ENCODE results near the gene SUSD4. TPM values are rescaled to one million over a fixed set of nuclear protein-coding genes. Genes with fewer than 3 reads are reported as not detected.

SUSD4 gene
- total RNA-seq, 1 experiment from 2014 or later, result 2.3 TPM

DNA sequence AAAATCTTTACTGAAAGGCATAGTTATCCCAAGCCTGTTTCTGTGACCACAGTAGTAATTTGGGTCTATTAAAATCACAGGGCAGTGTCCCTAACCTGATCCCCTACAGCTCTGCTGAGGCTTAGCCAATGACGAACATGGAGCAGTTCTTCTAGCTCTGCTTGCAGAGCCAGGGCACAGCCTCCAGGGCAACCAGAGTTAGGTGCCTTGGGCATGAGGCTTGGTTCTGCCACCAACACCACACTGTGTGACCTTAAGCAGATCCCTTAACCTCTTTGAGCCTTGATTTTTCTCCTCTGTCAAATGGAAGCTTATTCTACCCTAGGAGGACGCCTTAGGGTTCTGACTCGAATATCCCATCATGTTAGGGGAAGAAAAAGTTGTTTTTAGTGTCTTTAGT lies 134.2 kb downstream of the SUSD4 start:
- Mint-ChIP-seq H3K27me3 (ENCODE audit: insufficient read depth, unreplicated experiment) (no peaks in the 10 kb centered on the region), H3K9me3 (ENCODE audit: unreplicated experiment) (no peaks in the 10 kb centered on the region), H3K27ac (ENCODE audit: low read depth, unreplicated experiment) (peak overlapping the region; percentile 5), H3K4me1 (ENCODE audit: insufficient read depth, unreplicated experiment) (peaks cover 41% of the 10 kb centered on the region), H3K36me3 (ENCODE audit: insufficient read depth, unreplicated experiment) (no peaks in the 10 kb centered on the region), H3K4me3 (ENCODE audit: unreplicated experiment) (no peak overlapping the region)
- TF ChIP-seq, protein P1, sequence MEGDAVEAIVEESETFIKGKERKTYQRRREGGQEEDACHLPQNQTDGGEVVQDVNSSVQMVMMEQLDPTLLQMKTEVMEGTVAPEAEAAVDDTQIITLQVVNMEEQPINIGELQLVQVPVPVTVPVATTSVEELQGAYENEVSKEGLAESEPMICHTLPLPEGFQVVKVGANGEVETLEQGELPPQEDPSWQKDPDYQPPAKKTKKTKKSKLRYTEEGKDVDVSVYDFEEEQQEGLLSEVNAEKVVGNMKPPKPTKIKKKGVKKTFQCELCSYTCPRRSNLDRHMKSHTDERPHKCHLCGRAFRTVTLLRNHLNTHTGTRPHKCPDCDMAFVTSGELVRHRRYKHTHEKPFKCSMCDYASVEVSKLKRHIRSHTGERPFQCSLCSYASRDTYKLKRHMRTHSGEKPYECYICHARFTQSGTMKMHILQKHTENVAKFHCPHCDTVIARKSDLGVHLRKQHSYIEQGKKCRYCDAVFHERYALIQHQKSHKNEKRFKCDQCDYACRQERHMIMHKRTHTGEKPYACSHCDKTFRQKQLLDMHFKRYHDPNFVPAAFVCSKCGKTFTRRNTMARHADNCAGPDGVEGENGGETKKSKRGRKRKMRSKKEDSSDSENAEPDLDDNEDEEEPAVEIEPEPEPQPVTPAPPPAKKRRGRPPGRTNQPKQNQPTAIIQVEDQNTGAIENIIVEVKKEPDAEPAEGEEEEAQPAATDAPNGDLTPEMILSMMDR (IDR thresholded peaks at IDR 0.05; ENCODE audit: unreplicated experiment), result no peak
- intact Hi-C loops (cut with micrococcal nuclease), result no loop called here
- no peak for DNase-seq (ENCODE audit: unreplicated experiment)
- BruUV-seq (replicated peaks), result no TSS peak
- ChIA-PET CTCF (interaction anchor here (1.0 to 1.1 kb wide), 3 partner anchors 24 to 96 kb away, joined by 3 to 5 read pairs (median 4); no protein-coding TSS in a partner anchor), POLR2A (interaction anchor here (0.7 to 1.2 kb wide), 2 partner anchors 21 to 618 kb away, joined by 3 to 4 read pairs; no protein-coding TSS in a partner anchor)

DNA sequence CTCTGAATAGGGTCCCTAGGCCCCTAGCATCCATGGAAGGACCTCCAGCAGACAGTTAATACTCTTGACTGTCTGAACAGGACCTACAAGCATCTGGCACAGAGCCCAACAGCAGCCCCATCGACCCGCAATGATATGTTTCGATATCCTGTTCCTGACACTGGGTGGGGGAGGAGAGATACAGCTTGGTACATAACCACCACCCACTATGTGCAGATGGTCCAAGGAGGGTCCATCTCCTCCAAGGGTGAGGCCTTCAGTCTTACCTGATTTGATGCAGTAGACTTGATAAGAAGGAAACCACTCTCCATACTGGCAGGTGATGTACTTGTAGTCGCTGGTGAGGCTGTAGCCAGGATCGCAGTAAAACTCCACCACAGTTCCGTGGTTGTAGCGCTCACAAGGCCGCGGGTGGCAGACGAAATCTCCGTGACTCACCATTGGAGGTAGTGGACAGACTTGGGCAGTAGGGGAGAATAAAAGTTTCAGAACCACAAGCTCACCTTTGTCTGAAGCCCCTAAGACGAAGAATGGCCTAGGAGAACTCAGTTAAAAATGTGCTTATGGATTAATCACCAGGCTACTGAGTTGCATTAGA lies 134.9 kb downstream of the SUSD4 start:
- Mint-ChIP-seq H3K4me3 (ENCODE audit: unreplicated experiment) (no peak overlapping the region), H3K27me3 (ENCODE audit: insufficient read depth, unreplicated experiment) (no peaks in the 10 kb centered on the region), H3K9me3 (ENCODE audit: unreplicated experiment) (no peaks in the 10 kb centered on the region), H3K36me3 (ENCODE audit: insufficient read depth, unreplicated experiment) (no peaks in the 10 kb centered on the region), H3K4me1 (ENCODE audit: insufficient read depth, unreplicated experiment) (peaks cover 34% of the 10 kb centered on the region), H3K27ac (ENCODE audit: low read depth, unreplicated experiment) (no peak overlapping the region)
- no TSS peak for BruUV-seq (replicated peaks)
- TF ChIP-seq, protein P1 (IDR thresholded peaks at IDR 0.05; ENCODE audit: unreplicated experiment), result no peak
- intact Hi-C loops (cut with micrococcal nuclease), result no loop called here
- no peak for DNase-seq (ENCODE audit: unreplicated experiment)
- CTCF ChIA-PET, result interaction anchor here (1.0 to 1.2 kb wide), 4 partner anchors 25 to 105 kb away, joined by 3 to 5 read pairs (median 4); no protein-coding TSS in a partner anchor
- POLR2A ChIA-PET, result no interaction called here

DNA sequence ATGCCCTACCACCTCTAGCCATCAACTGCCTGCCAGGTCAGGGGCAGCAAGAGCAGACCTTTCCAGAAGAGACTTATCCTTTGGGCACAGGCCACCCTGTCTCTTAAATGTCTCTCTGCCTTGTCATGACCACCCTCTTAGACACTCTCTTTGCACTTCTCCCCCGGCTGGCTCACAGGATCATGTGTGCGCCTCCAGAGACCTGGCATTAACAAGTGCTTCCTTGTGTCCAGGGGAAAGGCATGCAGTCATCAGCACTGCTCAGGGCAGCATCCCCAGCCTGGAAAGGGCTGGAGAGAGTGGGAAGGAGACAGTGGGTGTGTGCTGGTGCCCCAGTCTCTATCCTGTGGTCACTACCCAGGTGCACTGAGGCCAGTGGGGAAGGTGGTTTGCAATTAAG lies 135.8 kb downstream of the SUSD4 start:
- Mint-ChIP-seq H3K9me3 (ENCODE audit: unreplicated experiment) (no peaks in the 10 kb centered on the region), H3K27me3 (ENCODE audit: insufficient read depth, unreplicated experiment) (no peaks in the 10 kb centered on the region), H3K4me1 (ENCODE audit: insufficient read depth, unreplicated experiment) (peaks cover 26% of the 10 kb centered on the region), H3K36me3 (ENCODE audit: insufficient read depth, unreplicated experiment) (no peaks in the 10 kb centered on the region), H3K27ac (ENCODE audit: low read depth, unreplicated experiment) (no peak overlapping the region), H3K4me3 (ENCODE audit: unreplicated experiment) (no peak overlapping the region)
- DNase-seq (ENCODE audit: unreplicated experiment), result no peak
- ChIA-PET POLR2A (interaction anchor here (1.5 kb wide), 1 partner anchor 10 kb away, joined by 4 read pairs; no protein-coding TSS in a partner anchor), CTCF (interaction anchor here (1.2 kb wide), 2 partner anchors 104 to 138 kb away, joined by 3 to 4 read pairs; no protein-coding TSS in a partner anchor)
- no TSS peak for BruUV-seq (replicated peaks)
- TF ChIP-seq, protein P1 (IDR thresholded peaks at IDR 0.05; ENCODE audit: unreplicated experiment), result no peak
- intact Hi-C loops (cut with micrococcal nuclease), result no loop called here

DNA sequence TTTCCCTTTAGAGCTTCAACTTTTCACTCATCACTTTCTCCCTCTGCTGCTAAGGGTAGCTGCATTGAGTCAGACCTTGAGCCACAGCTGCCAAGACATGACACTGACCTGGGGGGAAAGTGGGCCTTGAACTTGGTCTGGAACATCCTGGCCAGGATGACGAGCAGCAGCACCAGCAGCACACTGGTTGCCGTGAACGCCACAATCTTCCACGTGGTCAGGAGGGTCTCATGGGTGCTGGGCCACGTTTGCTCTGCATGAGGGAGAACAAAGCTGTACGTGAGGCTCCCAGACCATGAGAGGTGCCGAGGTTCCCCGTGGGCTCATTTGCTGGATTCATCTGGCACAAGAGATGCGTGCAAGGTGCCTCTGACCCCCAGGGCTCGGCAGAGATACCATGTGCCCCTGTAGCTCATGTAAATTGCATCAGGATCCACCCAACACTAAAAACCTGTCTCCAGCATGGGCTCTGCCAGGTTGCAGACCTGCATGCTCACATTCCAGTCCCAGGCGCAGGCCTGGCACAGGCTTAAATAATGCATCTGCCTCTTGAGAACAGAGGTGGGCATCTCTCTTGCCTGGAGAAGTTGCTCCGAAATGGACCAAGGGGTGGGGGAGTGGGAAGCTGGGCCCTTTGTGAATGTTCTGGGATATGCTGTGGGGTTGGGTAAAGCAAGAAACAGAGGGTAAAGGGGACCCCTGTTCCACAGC lies 136.3 kb downstream of the SUSD4 start:
- no peak for DNase-seq (ENCODE audit: unreplicated experiment)
- CTCF ChIA-PET, result interaction anchor here (1.2 kb wide), 2 partner anchors 138 to 456 kb away, joined by 3 to 4 read pairs; no protein-coding TSS in a partner anchor
- BruUV-seq (replicated peaks), result no TSS peak
- no peaks in the 10 kb centered on the region for H3K36me3 Mint-ChIP-seq (ENCODE audit: insufficient read depth, unreplicated experiment)
- H3K9me3 Mint-ChIP-seq (ENCODE audit: unreplicated experiment), result no peaks in the 10 kb centered on the region
- POLR2A ChIA-PET, result interaction anchor here (1.0 to 1.5 kb wide), 2 partner anchors 9 to 22 kb away, joined by 3 to 4 read pairs; no protein-coding TSS in a partner anchor
- intact Hi-C loops (cut with micrococcal nuclease), result no loop called here
- H3K27ac Mint-ChIP-seq (ENCODE audit: low read depth, unreplicated experiment), result no peak overlapping the region
- H3K4me3 Mint-ChIP-seq (ENCODE audit: unreplicated experiment), result no peak overlapping the region
- TF ChIP-seq, protein P1 (IDR thresholded peaks at IDR 0.05; ENCODE audit: unreplicated experiment), result no peak
- peaks cover 20% of the 10 kb centered on the region for H3K4me1 Mint-ChIP-seq (ENCODE audit: insufficient read depth, unreplicated experiment)
- no peaks in the 10 kb centered on the region for H3K27me3 Mint-ChIP-seq (ENCODE audit: insufficient read depth, unreplicated experiment)
